ENCODE results near the gene PDE4B.

PDE4B gene

GRCh38 chr1:66359815-66360214 is 567.1 kb downstream of the PDE4B start:
- no peaks in the 10 kb centered on the region for H3F3A ChIP-seq (ENCODE audit: insufficient read depth, low read length)
- H3K27ac ChIP-seq (ENCODE audit: low read depth, low read length, poor library complexity, severe bottlenecking): peak overlapping the region; percentile 39
- H3K4me2 ChIP-seq (ENCODE audit: low read length): peak overlapping the region; percentile 19; the same call in 1 of the 2 replicates
- H3K9ac ChIP-seq (ENCODE audit: low read length): peak overlapping the region; percentile 15; the same call in 1 of the 2 replicates
- H3K4me1 ChIP-seq (ENCODE audit: insufficient read depth, low read length, severe bottlenecking): peaks cover 22% of the 10 kb centered on the region
- H2AFZ ChIP-seq (ENCODE audit: low read length): no peak overlapping the region
- H3K9me2 ChIP-seq (ENCODE audit: low read depth, low read length): no peaks in the 10 kb centered on the region
- no peaks in the 10 kb centered on the region for H3K9me3 ChIP-seq (ENCODE audit: low read length)
- no peak for TF ChIP-seq EZH2 (IDR thresholded peaks at IDR 0.05; ENCODE audit: borderline replicate concordance, low read length)
- no peak for TF ChIP-seq CTCF (IDR thresholded peaks at IDR 0.05; ENCODE audit: low read length)
- H3K36me3 ChIP-seq (ENCODE audit: insufficient read depth, low read length): peaks cover 55% of the 10 kb centered on the region
- no peaks in the 10 kb centered on the region for H4K20me1 ChIP-seq (ENCODE audit: insufficient read depth, low read length)
- no peak overlapping the region for H3K4me3 ChIP-seq (ENCODE audit: low read depth, low read length, poor library complexity, severe bottlenecking)
- H3K27me3 ChIP-seq (ENCODE audit: insufficient read depth, low read length): no peaks in the 10 kb centered on the region
- 0 out of 2 replicates have a peak, but pooled peaks cover 5% of the 10 kb centered on the region for H3K79me2 ChIP-seq (ENCODE audit: insufficient read depth, low read length)

- H3K36me3 ChIP-seq (ENCODE audit: insufficient read depth, low read length): peaks cover 60% of the 10 kb centered on the region
- no peak for TF ChIP-seq EZH2 (IDR thresholded peaks at IDR 0.05; ENCODE audit: borderline replicate concordance, low read length)
- peak; percentile 67 for TF ChIP-seq CTCF (IDR thresholded peaks at IDR 0.05; ENCODE audit: low read length)
- H3K27me3 ChIP-seq (ENCODE audit: insufficient read depth, low read length): no peaks in the 10 kb centered on the region
- H3F3A ChIP-seq (ENCODE audit: insufficient read depth, low read length): no peaks in the 10 kb centered on the region
- no peaks in the 10 kb centered on the region for H4K20me1 ChIP-seq (ENCODE audit: insufficient read depth, low read length)
- peaks cover 20% of the 10 kb centered on the region for H3K4me1 ChIP-seq (ENCODE audit: insufficient read depth, low read length, severe bottlenecking)
- H3K4me2 ChIP-seq (ENCODE audit: low read length): peak overlapping the region; percentile 19; the same call in 1 of the 2 replicates
- 0 out of 2 replicates have a peak, but pooled peaks cover 2% of the 10 kb centered on the region for H3K79me2 ChIP-seq (ENCODE audit: insufficient read depth, low read length)
- no peak overlapping the region for H2AFZ ChIP-seq (ENCODE audit: low read length)
- H3K9ac ChIP-seq (ENCODE audit: low read length): peak overlapping the region; percentile 15; the same call in 1 of the 2 replicates
- H3K9me2 ChIP-seq (ENCODE audit: low read depth, low read length): no peaks in the 10 kb centered on the region
- H3K27ac ChIP-seq (ENCODE audit: low read depth, low read length, poor library complexity, severe bottlenecking): peak overlapping the region; percentile 39
- H3K4me3 ChIP-seq (ENCODE audit: low read depth, low read length, poor library complexity, severe bottlenecking): no peak overlapping the region
- no peaks in the 10 kb centered on the region for H3K9me3 ChIP-seq (ENCODE audit: low read length)
Observed at GRCh38 chr1:66360285-66360724, 567.6 kb downstream of the PDE4B start.

GRCh38 chr1:66364578-66365391 is 572.1 kb downstream of the PDE4B start:
- no peak overlapping the region for H3K9ac ChIP-seq (ENCODE audit: low read length)
- H3K27me3 ChIP-seq (ENCODE audit: insufficient read depth, low read length): no peaks in the 10 kb centered on the region
- peaks cover 87% of the 10 kb centered on the region for H3K36me3 ChIP-seq (ENCODE audit: insufficient read depth, low read length)
- TF ChIP-seq EZH2 (IDR thresholded peaks at IDR 0.05; ENCODE audit: borderline replicate concordance, low read length) (no peak), CTCF (IDR thresholded peaks at IDR 0.05; ENCODE audit: low read length) (no peak)
- H4K20me1 ChIP-seq (ENCODE audit: insufficient read depth, low read length): no peaks in the 10 kb centered on the region
- H2AFZ ChIP-seq (ENCODE audit: low read length): no peak overlapping the region
- no peaks in the 10 kb centered on the region for H3K9me3 ChIP-seq (ENCODE audit: low read length)
- H3K4me1 ChIP-seq (ENCODE audit: insufficient read depth, low read length, severe bottlenecking): peaks cover 8% of the 10 kb centered on the region
- H3K9me2 ChIP-seq (ENCODE audit: low read depth, low read length): no peaks in the 10 kb centered on the region
- no peak overlapping the region for H3K27ac ChIP-seq (ENCODE audit: low read depth, low read length, poor library complexity, severe bottlenecking)
- no peaks in the 10 kb centered on the region for H3F3A ChIP-seq (ENCODE audit: insufficient read depth, low read length)
- no peak overlapping the region for H3K4me3 ChIP-seq (ENCODE audit: low read depth, low read length, poor library complexity, severe bottlenecking)
- no peaks in the 10 kb centered on the region for H3K79me2 ChIP-seq (ENCODE audit: insufficient read depth, low read length)
- H3K4me2 ChIP-seq (ENCODE audit: low read length): no peak overlapping the region
